PC-3 (cell line): ENCODE results near the gene PLD4. TPM values are rescaled to one million over a fixed set of nuclear protein-coding genes. Genes with fewer than 3 reads are reported as not detected.

Experiments
- ATAC-seq: fragments of 200-7000 bp; cut with Tn5 transposase; 2 replicates; pipeline ENCODE4 v1.9.1; 2020; ENCODE audit warnings: mild to moderate bottlenecking, moderate library complexity
- BruUV-seq: library from RNA; stranded (reverse); fragments of 400-500 nt; replicated peaks from 2 replicates; lab custom pipeline; 2021; lab: Mats Ljungman, UMichigan
- CTCF ChIA-PET: fragments of 300-600 bp; sonication (Branson Sonifier 250); formaldehyde crosslinking; loops from one replicate; lab custom pipeline; 2022; ENCODE audit warnings: antibody characterized with exemption; lab: Charles Lee
- POLR2A ChIA-PET: fragments of 300-600 bp; sonication (Branson Sonifier 250); formaldehyde crosslinking; loops from one replicate; lab custom pipeline; 2022; ENCODE audit warnings: antibody characterized with exemption; ENCODE audit not compliant: unreplicated experiment; lab: Charles Lee
- DNase-seq: peaks from one replicate; pipeline ENCODE4 v3.0.0-alpha.2; 2015
- H2AFZ ChIP-seq: fragments of 300-600 bp; sonication (generic); 2 replicates; pipeline ENCODE4 v1.6.0; 2016; ENCODE audit warnings: antibody characterized with exemption, low read length
- H3F3A ChIP-seq: fragments of 300-600 bp; sonication (generic); one replicate; pipeline ENCODE4 v1.6.0; 2017; ENCODE audit warnings: antibody characterized with exemption, low read length, control low read depth, mild to moderate bottlenecking; ENCODE audit not compliant: unreplicated experiment
- H3K27ac ChIP-seq: fragments of 300-600 bp; sonication (generic); 2 replicates; pipeline ENCODE4 v1.5.1; 2016; ENCODE audit warnings: mild to moderate bottlenecking, low read length
- H3K27me3 ChIP-seq: fragments of 300-600 bp; sonication (generic); 2 replicates; pipeline ENCODE4 v1.6.1; 2016; ENCODE audit warnings: low read length, mixed read lengths
- H3K36me3 ChIP-seq: fragments of 300-600 bp; sonication (generic); 2 replicates; pipeline ENCODE4 v1.6.1; 2016; ENCODE audit warnings: low read depth, mixed run types, low read length, mixed read lengths
- H3K4me1 ChIP-seq: fragments of 300-600 bp; sonication (generic); 2 replicates; pipeline ENCODE4 v1.5.1; 2016; ENCODE audit warnings: low read length; ENCODE audit not compliant: insufficient read depth
- H3K4me2 ChIP-seq: fragments of 300-600 bp; sonication (generic); 2 replicates; pipeline ENCODE4 v1.6.0; 2016; ENCODE audit warnings: low read length
- H3K4me3 ChIP-seq: fragments of 300-600 bp; sonication (generic); 2 replicates; pipeline ENCODE4 v1.5.1; 2016; ENCODE audit warnings: mild to moderate bottlenecking, low read length, mixed read lengths
- H3K79me2 ChIP-seq: fragments of 300-600 bp; sonication (generic); 2 replicates; pipeline ENCODE4 v1.6.1; 2017; ENCODE audit warnings: low read length, mixed read lengths
- H3K9ac ChIP-seq: fragments of 300-600 bp; sonication (generic); 2 replicates; pipeline ENCODE4 v1.6.0; 2016; ENCODE audit warnings: mild to moderate bottlenecking, low read length
- H3K9me2 ChIP-seq: fragments of 300-600 bp; sonication (generic); replicated peaks from 2 replicates; pipeline ENCODE4 v1.6.1; 2016; ENCODE audit warnings: mixed run types, low read length, mixed read lengths
- H3K9me3 ChIP-seq: fragments of 300-600 bp; sonication (generic); 2 replicates; pipeline ENCODE4 v1.6.1; 2016; ENCODE audit warnings: low read length, mixed read lengths
- H4K20me1 ChIP-seq: fragments of 300-600 bp; sonication (generic); 2 replicates; pipeline ENCODE4 v1.6.1; 2016; ENCODE audit warnings: low read length, mixed read lengths
- CTCF ChIP-seq: fragments of 300-600 bp; sonication (generic); conservative IDR thresholded peaks from 2 replicates; pipeline ENCODE4 v1.5.1; 2017; ENCODE audit warnings: antibody characterized with exemption, low read depth, mild to moderate bottlenecking, low read length
- EZH2 ChIP-seq: fragments of 300-600 bp; sonication (generic); IDR thresholded peaks from one replicate; pipeline ENCODE4 v1.6.1; 2017; ENCODE audit warnings: antibody characterized with exemption, mild to moderate bottlenecking, low read length; ENCODE audit not compliant: unreplicated experiment
- EZH2phosphoT487 ChIP-seq: fragments of 300-600 bp; sonication (generic); IDR thresholded peaks from 2 replicates; pipeline ENCODE4 v1.6.1; 2018; ENCODE audit warnings: mild to moderate bottlenecking, antibody characterized with exemption, low read length, borderline replicate concordance
- intact Hi-C: fragments of 100-400 bp; cut with micrococcal nuclease; formaldehyde crosslinking; loops from 2 replicates; pipeline ENCODE4 v1.9.0; 2023
- total RNA-seq: library from RNA; depleted of rRNA; stranded (reverse); fragments of >200 nt; gene quantifications from 2 replicates; pipeline ENCODE4 v1.2.3, GENCODE V29; 2014

PLD4 gene
- total RNA-seq, 1 experiment from 2014 or later = 0.04 TPM

GRCh38 chr14:104968153-104968527, 43.5 kb downstream of the PLD4 start:
- TF ChIP-seq EZH2 = no peak
- no peak for TF ChIP-seq CTCF
- Histone ChIP-seq H3K9me3 (no peaks in the 10 kb centered on the region), H3K4me2 (peak overlapping the region; percentile 87), H3K9ac (peak overlapping the region; percentile 52), H3K36me3 (no peaks in the 10 kb centered on the region), H3K4me1 (peaks cover 63% of the 10 kb centered on the region), H3F3A (no peaks in the 10 kb centered on the region), H3K27ac (peak overlapping the region; percentile 61), H3K4me3 (peak overlapping the region; percentile 56), H3K9me2 (no peaks in the 10 kb centered on the region), H2AFZ (peak overlapping the region; percentile 76), H3K27me3 (no peaks in the 10 kb centered on the region), H3K79me2 (peaks cover 13% of the 10 kb centered on the region; the same call in 1 of the 2 replicates), H4K20me1 (no peaks in the 10 kb centered on the region)
- ChIA-PET POLR2A (no interaction called here), CTCF (no interaction called here)
- intact Hi-C loops = no loop called here
- peak; percentile 71 for DNase-seq
- peak; percentile 5; the same call in 1 of the 2 replicates for ATAC-seq
- BruUV-seq = no TSS peak

GRCh38 chr14:104968541-104969401, 44.1 kb downstream of the PLD4 start:
- Histone ChIP-seq H3K79me2 (peaks cover 13% of the 10 kb centered on the region; the same call in 1 of the 2 replicates), H3K9ac (0 out of 2 replicates have a peak overlapping the region, but pooled peaks have one; percentile 52), H3K4me2 (peak overlapping the region; percentile 87), H3K27ac (0 out of 2 replicates have a peak overlapping the region, but pooled peaks have one; percentile 61), H3K36me3 (no peaks in the 10 kb centered on the region), H2AFZ (no peak overlapping the region; the same call in 1 of the 2 replicates), H4K20me1 (no peaks in the 10 kb centered on the region), H3K27me3 (no peaks in the 10 kb centered on the region), H3K4me3 (0 out of 2 replicates have a peak overlapping the region, but pooled peaks have one; percentile 56), H3F3A (no peaks in the 10 kb centered on the region), H3K4me1 (peaks cover 68% of the 10 kb centered on the region), H3K9me2 (no peaks in the 10 kb centered on the region), H3K9me3 (no peaks in the 10 kb centered on the region)
- ChIA-PET CTCF (interaction anchor here (0.6 kb wide), 1 partner anchor 118 kb away, joined by 4 read pairs; no protein-coding TSS in a partner anchor), POLR2A (interaction anchor here (0.6 to 0.7 kb wide), 2 partner anchors 10 to 60 kb away, joined by 4 to 5 read pairs; partner anchors contain the start of gene AHNAK2)
- no TSS peak for BruUV-seq
- TF ChIP-seq EZH2phosphoT487 (0 out of 2 replicates have a peak, but pooled peaks have one; percentile 58), EZH2 (no peak), CTCF (no peak)
- ATAC-seq (no peak), DNase-seq (peak; percentile 53)
- intact Hi-C loops = no loop called here
